Ovary (tissue), 9 donors: Measurements from ENCODE around the gene ETV3. TPM values are rescaled to one million over a fixed set of nuclear protein-coding genes. Genes with fewer than 3 reads are reported as not detected.

Source experiments
- DNase-seq, 5 donors: peaks; one replicate each; pipeline ENCODE4 v3.0.0-alpha.2; 2019 to 2020
- H3K27ac ChIP-seq, 2 donors: fragments of 200-600 bp; one replicate each; pipeline versions ENCODE4 v1.5.1 to v1.8.0; 2019 to 2022
- H3K27me3 ChIP-seq: fragments of 200-600 bp; one replicate; pipeline ENCODE4 v1.8.0; 2022
- H3K36me3 ChIP-seq: fragments of 200-600 bp; sonication (generic); one replicate; pipeline ENCODE4 v1.5.1; 2019
- H3K4me1 ChIP-seq: one replicate; pipeline ENCODE4 v1.8.1; 2013; ENCODE audit warnings: mild to moderate bottlenecking, moderate library complexity; ENCODE audit not compliant: insufficient read depth
- H3K4me3 ChIP-seq: fragments of 200-600 bp; sonication (generic); one replicate; pipeline ENCODE4 v1.5.1; 2017
- H3K9me3 ChIP-seq, 2 donors: fragments of 200-600 bp in 1 of 2; sonication (generic) in 1 of 2; one replicate each; pipeline versions ENCODE4 v1.5.1 to v1.8.1; 2013 to 2019; ENCODE audit warnings: mild to moderate bottlenecking in 1 of 2, moderate library complexity in 1 of 2
- CTCF ChIP-seq, 3 donors: fragments of 450-650 bp in 2 of 3; fragments of 200-600 bp in 1 of 3; IDR thresholded peaks; one replicate each; pipeline versions ENCODE4 v1.5.1 to v1.8.0; 2016 to 2022; ENCODE audit warnings: antibody characterized with exemption in 3 of 3, mild to moderate bottlenecking in 1 of 3
- EP300 ChIP-seq: sonication (generic); formaldehyde crosslinking; IDR thresholded peaks from one replicate; pipeline ENCODE4 v1.6.1; 2017; ENCODE audit warnings: antibody characterized with exemption
- POLR2A ChIP-seq: fragments of 450-650 bp; IDR thresholded peaks from one replicate; pipeline ENCODE4 v1.6.1; 2017; ENCODE audit warnings: antibody characterized with exemption, mild to moderate bottlenecking, moderate library complexity
- WGBS, 3 donors: extraction: QIAGEN DNeasy Blood & Tissue Kit in 1 of 3; methylation state at CpG; one replicate each; pipeline versions ENCODE4 v1.1.5 to v1.1.7; 2013 to 2017; 5-methylcytosine and 5-hydroxymethylcytosine counted together
- intact Hi-C, 4 donors: fragments of 100-400 bp; cut with DNase I; formaldehyde crosslinking; loops; one replicate each; pipeline versions ENCODE4 v1.11.0 to v1.15.1; 2022 to 2023
- polyA plus RNA-seq, 2 donors: library from polyadenylated mRNA; stranded (reverse); fragments of 200-250 nt in 1 of 2; fragments of 350-450 nt in 1 of 2; fragmentation: Illumina TruSeq in 1 of 2; extraction: RNeasy Lipid Tissue Mini Kit (QIAGEN cat#74804) in 1 of 2; gene quantifications; one replicate each; pipeline ENCODE4 v1.2.3, GENCODE V29; 2013 to 2014
- total RNA-seq, 7 donors: library from RNA; depleted of rRNA in 2 of 7; stranded (reverse); fragments of >200 nt in 2 of 7; fragmentation: NEBNext Ultra II Directional in 3 of 7; extraction: Animal tissue kit (Norgen Biotek cat#: 25700) in 3 of 7; gene quantifications; one replicate each; pipeline versions ENCODE4 v1.1.0 to v1.2.4, GENCODE V29; 2016 to 2023
- donor health status: DM: no; HTN: no; CAD: no; lungs with moderate emphysema.
- donor health status: DM: no; HTN: no; CAD: no.
- donor health status: Bipolar disorder and iron deficiency.
- donor health status: DM: yes; HTN: yes; CAD: no.
- donor health status: DM: no; HTN: no; CAD: no.
- donor health status: DM: yes; HTN: yes; CAD: no.

ETV3 gene
- total and polyA plus RNA-seq, 9 donors: 8.0 to 36.4 (median 22.5) TPM

GRCh38 chr1:157181790-157182189, 43.6 kb upstream of the ETV3 start:
- 58 to 80% (median 65%) methylated on average over 3 of the region's 3 CpGs for WGBS, 3 donors
- intact Hi-C loops: no loop called here

GRCh38 chr1:157181258-157181657, 43.1 kb upstream of the ETV3 start:
- intact Hi-C loops: no loop called here
- Histone ChIP-seq H3K4me1 (no peaks in the 10 kb centered on the region), H3K9me3 (no peaks in the 10 kb centered on the region), H3K27ac (no peak overlapping the region), H3K36me3 (no peaks in the 10 kb centered on the region), H3K27me3 (no peaks in the 10 kb centered on the region), H3K4me3 (no peak overlapping the region)
- TF ChIP-seq EP300 (no peak), CTCF (IDR thresholded peaks at IDR 0.05) (no peak), POLR2A (no peak)
- no peak for DNase-seq
- 36 to 43% (median 41%) methylated on average over 5 of the region's 5 CpGs for WGBS, 3 donors

More at GRCh38 chr1:157181790-157182189, 43.6 kb upstream of the ETV3 start:
- H3K27ac ChIP-seq: no peak overlapping the region
- no peaks in the 10 kb centered on the region for H3K27me3 ChIP-seq
- H3K4me3 ChIP-seq: no peak overlapping the region
- H3K4me1 ChIP-seq: no peaks in the 10 kb centered on the region
- DNase-seq: no peak
- TF ChIP-seq CTCF (IDR thresholded peaks at IDR 0.05): no peak
- no peak for TF ChIP-seq POLR2A
- TF ChIP-seq EP300: no peak
- H3K36me3 ChIP-seq: no peaks in the 10 kb centered on the region
- H3K9me3 ChIP-seq: no peaks in the 10 kb centered on the region

GRCh38 chr1:157178490-157178889, 40.3 kb upstream of the ETV3 start:
- H3K9me3 ChIP-seq: no peaks in the 10 kb centered on the region
- H3K27me3 ChIP-seq: no peaks in the 10 kb centered on the region
- 44 to 53% (median 46%) methylated on average over 3 of the region's 3 CpGs for WGBS, 3 donors
- H3K27ac ChIP-seq: no peak overlapping the region
- intact Hi-C loops: no loop called here
- H3K4me3 ChIP-seq: no peak overlapping the region
- no peaks in the 10 kb centered on the region for H3K36me3 ChIP-seq
- no peak for DNase-seq
- TF ChIP-seq POLR2A (no peak), CTCF (IDR thresholded peaks at IDR 0.05) (no peak), EP300 (no peak)
- no peaks in the 10 kb centered on the region for H3K4me1 ChIP-seq

GRCh38 chr1:157177733-157178394, 39.7 kb upstream of the ETV3 start:
- Histone ChIP-seq H3K4me1 (no peaks in the 10 kb centered on the region), H3K27ac (no peak overlapping the region), H3K36me3 (no peaks in the 10 kb centered on the region), H3K4me3 (no peak overlapping the region), H3K9me3 (no peaks in the 10 kb centered on the region), H3K27me3 (no peaks in the 10 kb centered on the region)
- intact Hi-C loops: no loop called here
- no peak for DNase-seq
- TF ChIP-seq POLR2A (no peak), CTCF (IDR thresholded peaks at IDR 0.05) (no peak), EP300 (no peak)
- WGBS, 3 donors: 51 to 56% (median 54%) methylated on average over 4 of the region's 4 CpGs
